Endothelial cell of umbilical vein (primary cell): ENCODE measurements around the gene FER. TPM values are rescaled to one million over a fixed set of nuclear protein-coding genes. Genes with fewer than 3 reads are reported as not detected.

ENCODE experiments used
- BruUV-seq: library from RNA; stranded (reverse); fragments of 400-500 nt; replicated peaks from 2 replicates; lab custom pipeline; 2021; lab: Mats Ljungman, UMichigan
- CTCF ChIA-PET: fragments of 300-600, 350-600 bp; sonication (Branson Sonifier 250); formaldehyde crosslinking; loops from one replicate; lab custom pipeline; 2021; ENCODE audit warnings: antibody characterized with exemption, inconsistent platforms; lab: Charles Lee
- POLR2A ChIA-PET: fragments of 300-600, 350-600 bp; sonication (Branson Sonifier 250); formaldehyde crosslinking; loops from one replicate; lab custom pipeline; 2021; ENCODE audit warnings: antibody characterized with exemption, inconsistent platforms; lab: Charles Lee
- DNase-seq: peaks from one replicate; pipeline ENCODE4 v3.0.0-alpha.2; 2011; ENCODE audit warnings: low read depth, low spot score
- FAIRE-seq: peaks from 2 replicates; lab custom pipeline; 2011; peaks lifted over from hg19 to GRCh38; lab: Jason Lieb, UNC
- H2AFZ ChIP-seq: 2 replicates; pipeline ENCODE4 v1.6.0; 2012; ENCODE audit warnings: low read depth, low read length, control low read depth, inconsistent platforms
- H3K27ac ChIP-seq: 2 replicates; pipeline ENCODE4 v1.5.1; 2011; ENCODE audit warnings: low read depth, mild to moderate bottlenecking, control low read depth, low read length, moderate library complexity; ENCODE audit not compliant: insufficient read depth
- H3K27me3 ChIP-seq, 2 experiments: 2 replicates each; pipeline versions ENCODE4 v1.6.0 to v1.6.1; 2011; ENCODE audit warnings: low read length in 2 of 2, mixed read lengths in 1 of 2; ENCODE audit not compliant: control insufficient read depth in 2 of 2, insufficient read depth in 2 of 2
- H3K36me3 ChIP-seq, 2 experiments: 2 replicates in 1 of 2; 3 replicates in 1 of 2; pipeline ENCODE4 v1.5.1; 2011; ENCODE audit warnings: low read length in 2 of 2, mild to moderate bottlenecking in 1 of 2, moderate library complexity in 1 of 2; ENCODE audit not compliant: control insufficient read depth in 2 of 2, insufficient read depth in 2 of 2; ENCODE audit errors: extremely low read depth in 1 of 2
- H3K4me1 ChIP-seq: 3 replicates; pipeline ENCODE4 v1.5.1; 2011; ENCODE audit warnings: mild to moderate bottlenecking, low read length; ENCODE audit not compliant: control insufficient read depth, insufficient read depth; ENCODE audit errors: extremely low read depth
- H3K4me2 ChIP-seq: 2 replicates; pipeline ENCODE4 v1.6.1; 2011; ENCODE audit warnings: low read length, control low read depth, mixed read lengths; ENCODE audit not compliant: insufficient read depth
- H3K4me3 ChIP-seq, 3 experiments: fragments of 200-600 bp in 1 of 3; sonication (generic), shearing (Covaris generic) in 1 of 3; replicated peaks in 1 of 3; 2 replicates each; pipeline ENCODE4 v1.5.1; 2011 to 2016; ENCODE audit warnings: control low read depth in 3 of 3, low read length in 3 of 3, mild to moderate bottlenecking in 2 of 3, inconsistent platforms in 1 of 3, low read depth in 1 of 3, moderate library complexity in 1 of 3; ENCODE audit not compliant: insufficient read depth in 1 of 3
- H3K79me2 ChIP-seq: 2 replicates; pipeline ENCODE4 v1.6.0; 2012; ENCODE audit warnings: low read length, inconsistent platforms; ENCODE audit not compliant: control insufficient read depth, insufficient read depth
- H3K9ac ChIP-seq: replicated peaks from 2 replicates; pipeline ENCODE3; 2011; ENCODE audit warnings: low read length, control low read depth; ENCODE audit not compliant: insufficient read depth; ENCODE audit errors: extremely low read depth
- H3K9me1 ChIP-seq: replicated peaks from 3 replicates; pipeline ENCODE4 v1.6.0; 2011; ENCODE audit warnings: mild to moderate bottlenecking, low read length; ENCODE audit not compliant: control insufficient read depth, insufficient read depth; ENCODE audit errors: extremely low read depth
- H3K9me3 ChIP-seq: replicated peaks from 2 replicates; pipeline ENCODE4 v1.5.1; 2012; ENCODE audit warnings: low read length, inconsistent platforms; ENCODE audit not compliant: control insufficient read depth, insufficient read depth
- H4K20me1 ChIP-seq: replicated peaks from 2 replicates; pipeline ENCODE3; 2011; ENCODE audit warnings: mild to moderate bottlenecking, low read length; ENCODE audit not compliant: control insufficient read depth, insufficient read depth; ENCODE audit errors: extremely low read depth
- EZH2 ChIP-seq: IDR thresholded peaks from 2 replicates; pipeline ENCODE4 v1.6.1; 2012; ENCODE audit warnings: borderline replicate concordance, low read depth, mild to moderate bottlenecking, moderate library complexity, low read length, inconsistent platforms; ENCODE audit not compliant: severe bottlenecking
- FOS ChIP-seq: IDR thresholded peaks from 2 replicates; pipeline ENCODE4 v1.6.1; 2011; ENCODE audit warnings: mild to moderate bottlenecking, low read length, moderate library complexity, borderline replicate concordance; ENCODE audit not compliant: insufficient read depth
- MYC ChIP-seq: IDR thresholded peaks from one replicate; pipeline ENCODE4 v1.6.1; 2011; ENCODE audit warnings: mild to moderate bottlenecking, low read depth, low read length
- POLR2AphosphoS5 ChIP-seq: IDR thresholded peaks from 2 replicates; pipeline ENCODE4 v1.6.1; 2012; ENCODE audit warnings: low read depth, mild to moderate bottlenecking, control low read depth, low read length, moderate library complexity; ENCODE audit not compliant: insufficient read depth
- dilution Hi-C: fragments of 300-500 bp; cut with MboI; formaldehyde crosslinking; loops from one replicate; pipeline ENCODE4 v1.15.0; 2019; ENCODE audit warnings: low sequenced_read_pairs; ENCODE audit not compliant: extremely low pct_ligation_motif_present
- intact Hi-C: fragments of 100-400 bp; cut with micrococcal nuclease; formaldehyde crosslinking; loops from one replicate; pipeline ENCODE4 v1.10.0; 2022
- polyA plus RNA-seq, 4 experiments: library from polyadenylated mRNA; depleted of rRNA in 3 of 4; stranded (reverse) in 3 of 4; unstranded in 1 of 4; fragments of >200 nt; gene quantifications; 2 replicates each; pipeline versions ENCODE4 v1.2.1 to v1.2.3, GENCODE V29; 2011 to 2012; ENCODE audit warnings: missing spikeins in 1 of 4
- total RNA-seq: library from RNA; stranded (reverse); gene quantifications from 2 replicates; pipeline ENCODE4 v1.2.3, GENCODE V29; 2021
- TF ChIP-seq, protein P1 (sequence below): IDR thresholded peaks from 2 replicates; pipeline ENCODE4 v1.6.1; 2011; ENCODE audit not compliant: insufficient read depth, insufficient read length
- TF ChIP-seq, protein P2 (sequence below), 2 donors: IDR thresholded peaks; 1 replicate in 1 of 2; 2 replicates in 1 of 2; pipeline ENCODE4 v1.5.1; 2011; ENCODE audit warnings: low read length in 2 of 2, mild to moderate bottlenecking in 2 of 2, moderate library complexity in 2 of 2, control low read depth in 1 of 2, inconsistent platforms in 1 of 2, low read depth in 1 of 2; ENCODE audit not compliant: insufficient read depth in 1 of 2; ENCODE audit errors: extremely low read depth in 1 of 2

FER gene
- total and polyA plus RNA-seq, 2 donors (not counting 3 experiments of a cell fraction or from before 2014, with no cell fraction given) = 2.3 to 27.5 TPM

DNA sequence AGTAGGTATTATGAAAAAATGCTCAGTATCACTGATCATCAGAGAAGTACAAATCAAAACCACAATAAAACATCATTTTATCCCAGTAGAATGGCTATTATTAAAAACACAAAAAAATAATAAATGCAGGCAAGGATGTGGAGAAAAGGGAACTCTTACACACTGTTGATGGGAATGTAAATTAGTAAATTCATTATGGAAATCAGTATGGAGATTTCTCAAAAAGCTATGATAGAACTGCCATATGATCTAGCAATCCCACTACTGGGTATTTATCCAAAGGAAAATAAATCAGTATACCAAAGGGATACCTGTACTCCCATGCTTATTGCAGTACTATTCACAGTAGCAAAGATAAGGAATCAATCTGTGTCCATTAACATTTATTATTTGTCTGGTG is 209.6 kb downstream of the FER start:
- intact Hi-C loops = no loop called here

DNA sequence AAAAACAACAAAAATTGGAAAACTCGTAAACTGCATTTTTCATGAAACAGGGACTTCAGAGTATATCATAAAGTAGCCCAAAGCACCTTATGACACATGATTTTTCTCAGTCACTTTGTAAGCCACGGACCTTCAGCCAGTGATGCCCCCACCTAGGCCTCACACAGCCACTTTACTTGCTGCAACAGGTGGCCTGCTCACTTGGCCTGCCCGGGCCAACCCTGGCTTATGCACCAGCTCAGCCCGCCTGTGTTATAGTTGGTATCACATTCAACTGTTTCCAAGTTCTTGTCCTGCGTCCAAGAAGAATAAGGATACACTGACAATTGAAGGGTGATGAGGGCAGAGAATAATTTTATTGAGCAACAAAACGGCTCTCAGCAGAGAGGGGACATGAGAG is 219.2 kb downstream of the FER start:
- intact Hi-C loops = no loop called here
- BruUV-seq = no TSS peak
- no peak overlapping the region for H3K9ac ChIP-seq

More for the DNA sequence above, 209.6 kb downstream of the FER start:
- H3K27me3 ChIP-seq = no peaks in the 10 kb centered on the region
- no peak for TF ChIP-seq FOS
- TF ChIP-seq, protein P1, sequence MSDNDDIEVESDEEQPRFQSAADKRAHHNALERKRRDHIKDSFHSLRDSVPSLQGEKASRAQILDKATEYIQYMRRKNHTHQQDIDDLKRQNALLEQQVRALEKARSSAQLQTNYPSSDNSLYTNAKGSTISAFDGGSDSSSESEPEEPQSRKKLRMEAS = no peak
- no peak for TF ChIP-seq POLR2AphosphoS5
- TF ChIP-seq MYC = no peak
- TF ChIP-seq, protein P2, sequence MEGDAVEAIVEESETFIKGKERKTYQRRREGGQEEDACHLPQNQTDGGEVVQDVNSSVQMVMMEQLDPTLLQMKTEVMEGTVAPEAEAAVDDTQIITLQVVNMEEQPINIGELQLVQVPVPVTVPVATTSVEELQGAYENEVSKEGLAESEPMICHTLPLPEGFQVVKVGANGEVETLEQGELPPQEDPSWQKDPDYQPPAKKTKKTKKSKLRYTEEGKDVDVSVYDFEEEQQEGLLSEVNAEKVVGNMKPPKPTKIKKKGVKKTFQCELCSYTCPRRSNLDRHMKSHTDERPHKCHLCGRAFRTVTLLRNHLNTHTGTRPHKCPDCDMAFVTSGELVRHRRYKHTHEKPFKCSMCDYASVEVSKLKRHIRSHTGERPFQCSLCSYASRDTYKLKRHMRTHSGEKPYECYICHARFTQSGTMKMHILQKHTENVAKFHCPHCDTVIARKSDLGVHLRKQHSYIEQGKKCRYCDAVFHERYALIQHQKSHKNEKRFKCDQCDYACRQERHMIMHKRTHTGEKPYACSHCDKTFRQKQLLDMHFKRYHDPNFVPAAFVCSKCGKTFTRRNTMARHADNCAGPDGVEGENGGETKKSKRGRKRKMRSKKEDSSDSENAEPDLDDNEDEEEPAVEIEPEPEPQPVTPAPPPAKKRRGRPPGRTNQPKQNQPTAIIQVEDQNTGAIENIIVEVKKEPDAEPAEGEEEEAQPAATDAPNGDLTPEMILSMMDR (IDR thresholded peaks at IDR 0.05; ENCODE audit: extremely low read depth in 1 of 2, insufficient read depth in 1 of 2, low read depth in 1 of 2, low read length in 2 of 2) = no peak
- ChIA-PET CTCF (interaction anchor here (2.1 kb wide), 1 partner anchor 38 kb away, joined by 4 read pairs; no protein-coding TSS in a partner anchor), POLR2A (no interaction called here)
- H3K4me1 ChIP-seq = no peaks in the 10 kb centered on the region
- no peak overlapping the region for H3K4me2 ChIP-seq
- H3K36me3 ChIP-seq = no peaks in the 10 kb centered on the region
- H2AFZ ChIP-seq = no peak overlapping the region
- no peak overlapping the region for H3K9ac ChIP-seq
- no peaks in the 10 kb centered on the region for H3K9me1 ChIP-seq
- H3K9me3 ChIP-seq = no peaks in the 10 kb centered on the region
- no peaks in the 10 kb centered on the region for H3K79me2 ChIP-seq
- DNase-seq (no peak), FAIRE-seq (no peak)
- dilution Hi-C loops = no loop called here
- no peak overlapping the region for H3K4me3 ChIP-seq
- H4K20me1 ChIP-seq = no peaks in the 10 kb centered on the region
- no peak overlapping the region for H3K27ac ChIP-seq
- no TSS peak for BruUV-seq

More for the DNA sequence above, 219.2 kb downstream of the FER start:
- Histone ChIP-seq H3K9me1 (no peaks in the 10 kb centered on the region), H4K20me1 (no peaks in the 10 kb centered on the region), H3K9me3 (no peaks in the 10 kb centered on the region), H3K27me3 (no peaks in the 10 kb centered on the region), H3K4me3 (no peak overlapping the region), H2AFZ (no peak overlapping the region), H3K4me2 (no peak overlapping the region), H3K36me3 (no peaks in the 10 kb centered on the region), H3K27ac (no peak overlapping the region), H3K79me2 (no peaks in the 10 kb centered on the region), H3K4me1 (no peaks in the 10 kb centered on the region)
- DNase-seq (no peak), FAIRE-seq (no peak)
- POLR2A ChIA-PET = no interaction called here
- TF ChIP-seq POLR2AphosphoS5 = no peak
- no peak for TF ChIP-seq EZH2
- no peak for TF ChIP-seq MYC
- TF ChIP-seq, protein P1 = no peak
- TF ChIP-seq, protein P2 (IDR thresholded peaks at IDR 0.05; ENCODE audit: extremely low read depth in 1 of 2, insufficient read depth in 1 of 2, low read depth in 1 of 2, low read length in 2 of 2) = no peak
- dilution Hi-C loops = no loop called here
- CTCF ChIA-PET = no interaction called here
